ENCODE measurements around the gene CACNG7. TPM values are rescaled to one million over a fixed set of nuclear protein-coding genes. Genes with fewer than 3 reads are reported as not detected.

CACNG7 gene
- total and polyA plus RNA-seq, 12 donors, result not detected

DNA sequence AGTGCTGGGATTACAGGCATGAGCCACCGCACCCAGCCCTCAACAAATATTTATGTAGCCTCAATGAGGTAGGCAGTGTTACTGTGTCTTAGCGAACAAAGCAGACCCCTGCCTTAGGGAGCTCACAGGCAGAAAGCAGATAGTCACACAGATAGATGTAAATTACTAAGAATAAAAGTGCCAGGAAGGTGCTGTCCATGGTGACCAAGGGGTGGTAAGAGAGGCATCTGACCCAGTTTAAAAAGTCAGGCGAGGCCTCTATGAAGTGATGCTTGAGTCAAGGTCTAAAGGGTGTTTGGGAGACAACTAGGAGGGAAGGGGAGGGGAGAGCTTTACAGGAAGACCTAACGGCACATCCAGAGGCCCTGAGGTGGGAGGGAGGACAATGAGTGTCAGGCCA, 12.4 kb upstream of the CACNG7 start:
- DNase-seq (no peak), ATAC-seq (no peak)
- intact Hi-C loops (cut with DNase I), result no loop called here
- no peak overlapping the region for H3K4me3 ChIP-seq
- no peaks in the 10 kb centered on the region for H3K4me1 ChIP-seq
- H3K27ac ChIP-seq, result no peak overlapping the region
- 50 to 58% methylated on average over 4 of the region's 4 CpGs for WGBS, 2 donors
- H3K36me3 ChIP-seq, result no peaks in the 10 kb centered on the region
- no peaks in the 10 kb centered on the region for H3K9me3 ChIP-seq
- H3K27me3 ChIP-seq, result peaks cover 4 to 94% (median 87%) of the 10 kb centered on the region in 7 donors
- TF ChIP-seq, protein P1, sequence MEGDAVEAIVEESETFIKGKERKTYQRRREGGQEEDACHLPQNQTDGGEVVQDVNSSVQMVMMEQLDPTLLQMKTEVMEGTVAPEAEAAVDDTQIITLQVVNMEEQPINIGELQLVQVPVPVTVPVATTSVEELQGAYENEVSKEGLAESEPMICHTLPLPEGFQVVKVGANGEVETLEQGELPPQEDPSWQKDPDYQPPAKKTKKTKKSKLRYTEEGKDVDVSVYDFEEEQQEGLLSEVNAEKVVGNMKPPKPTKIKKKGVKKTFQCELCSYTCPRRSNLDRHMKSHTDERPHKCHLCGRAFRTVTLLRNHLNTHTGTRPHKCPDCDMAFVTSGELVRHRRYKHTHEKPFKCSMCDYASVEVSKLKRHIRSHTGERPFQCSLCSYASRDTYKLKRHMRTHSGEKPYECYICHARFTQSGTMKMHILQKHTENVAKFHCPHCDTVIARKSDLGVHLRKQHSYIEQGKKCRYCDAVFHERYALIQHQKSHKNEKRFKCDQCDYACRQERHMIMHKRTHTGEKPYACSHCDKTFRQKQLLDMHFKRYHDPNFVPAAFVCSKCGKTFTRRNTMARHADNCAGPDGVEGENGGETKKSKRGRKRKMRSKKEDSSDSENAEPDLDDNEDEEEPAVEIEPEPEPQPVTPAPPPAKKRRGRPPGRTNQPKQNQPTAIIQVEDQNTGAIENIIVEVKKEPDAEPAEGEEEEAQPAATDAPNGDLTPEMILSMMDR (IDR thresholded peaks at IDR 0.05), result no peak

DNA sequence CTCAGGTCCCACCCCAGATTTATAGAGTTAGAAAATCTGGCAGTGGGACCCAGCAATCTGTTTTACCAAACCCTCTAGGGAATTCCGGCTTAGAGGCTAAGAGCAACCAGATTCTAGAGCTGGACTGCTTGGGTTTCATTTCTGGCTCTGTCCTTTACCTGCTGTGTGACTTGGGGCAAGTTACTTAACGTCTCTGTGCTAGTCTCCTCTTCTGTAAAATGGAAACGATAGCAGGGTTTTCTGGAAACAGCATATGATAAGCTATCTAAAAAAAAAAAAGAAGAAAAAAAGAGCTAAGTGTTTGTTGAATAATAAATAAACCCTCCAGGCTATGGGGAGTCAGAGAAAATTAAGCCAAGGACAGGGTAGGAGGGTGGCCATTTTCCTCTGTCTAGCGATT, 11.6 kb upstream of the CACNG7 start:
- H3K9me3 ChIP-seq, result no peaks in the 10 kb centered on the region
- intact Hi-C loops (cut with DNase I), result no loop called here
- no peak overlapping the region for H3K27ac ChIP-seq
- H3K36me3 ChIP-seq, result no peaks in the 10 kb centered on the region
- TF ChIP-seq, protein P1 (IDR thresholded peaks at IDR 0.05), result no peak
- 51 to 58% methylated on average over 4 of the region's 4 CpGs for WGBS, 2 donors
- DNase-seq (no peak), ATAC-seq (no peak)
- no peak overlapping the region for H3K4me3 ChIP-seq
- no peaks in the 10 kb centered on the region for H3K4me1 ChIP-seq
- H3K27me3 ChIP-seq, result peaks cover 4 to 92% (median 81%) of the 10 kb centered on the region in 7 donors

DNA sequence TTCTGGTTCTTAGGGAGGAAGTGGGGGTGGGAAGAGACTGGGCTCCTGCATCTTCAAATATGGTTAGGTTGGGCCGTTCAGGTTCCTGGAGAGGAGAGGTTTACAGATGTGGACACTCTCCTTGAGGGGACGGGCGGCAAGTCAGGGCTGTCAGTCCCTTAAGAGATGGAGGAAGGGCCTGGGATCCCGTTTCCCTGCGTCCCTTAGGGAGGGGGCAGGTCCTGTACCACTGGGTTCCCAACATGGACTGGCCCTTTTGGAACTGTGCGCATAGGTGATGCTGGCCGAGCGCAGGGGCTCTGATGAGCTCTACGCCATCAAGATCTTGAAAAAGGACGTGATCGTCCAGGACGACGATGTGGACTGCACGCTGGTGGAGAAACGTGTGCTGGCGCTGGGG, 10.9 kb upstream of the CACNG7 start:
- H3K9me3 ChIP-seq, result no peaks in the 10 kb centered on the region
- DNase-seq (no peak), ATAC-seq (no peak)
- TF ChIP-seq, protein P1 (IDR thresholded peaks at IDR 0.05), result no peak
- intact Hi-C loops (cut with DNase I), result no loop called here
- H3K27ac ChIP-seq, result no peak overlapping the region
- H3K4me1 ChIP-seq, result no peaks in the 10 kb centered on the region
- 2 to 8% methylated on average over 16 of the region's 16 CpGs for WGBS, 2 donors
- H3K27me3 ChIP-seq, result peaks cover 4 to 93% (median 79%) of the 10 kb centered on the region in 7 donors
- no peaks in the 10 kb centered on the region for H3K36me3 ChIP-seq
- H3K4me3 ChIP-seq, result no peak overlapping the region

DNA sequence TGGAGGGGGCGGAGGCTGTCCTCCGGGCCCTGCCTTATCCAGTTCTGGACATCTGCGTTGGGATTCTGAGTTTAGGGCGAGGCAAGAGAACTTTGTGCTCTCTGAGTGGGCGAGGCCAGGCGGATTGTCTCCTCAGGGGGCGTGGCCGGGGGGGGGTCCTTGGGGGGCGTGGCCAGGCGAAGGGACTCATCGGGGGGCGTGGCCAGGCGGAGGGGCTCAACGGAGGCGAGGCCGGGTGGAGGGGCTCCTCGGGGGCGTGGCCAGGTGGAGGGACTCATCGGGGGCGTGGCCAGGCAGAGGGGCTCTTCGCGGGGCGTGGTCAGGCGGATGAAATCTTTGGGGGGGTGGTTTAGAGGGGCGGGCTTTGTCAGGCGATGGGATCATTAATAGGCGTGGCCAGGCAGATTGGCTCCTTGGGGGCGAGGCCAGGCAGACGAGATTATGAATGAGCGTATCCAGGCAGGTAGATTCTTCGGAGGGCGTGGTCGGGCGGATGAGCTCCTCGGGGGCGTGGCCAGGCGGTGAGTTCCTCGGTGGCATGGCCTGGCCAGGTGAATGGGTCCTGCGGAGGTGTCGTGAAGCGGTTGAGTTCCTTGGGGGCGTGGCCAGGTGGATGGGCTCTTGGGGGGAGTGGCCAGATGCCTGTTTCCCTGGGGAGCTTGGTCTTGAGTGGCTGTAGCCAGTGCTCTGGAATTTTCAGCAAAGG, 10.3 kb upstream of the CACNG7 start:
- Histone ChIP-seq H3K27ac (no peak overlapping the region), H3K4me1 (no peaks in the 10 kb centered on the region), H3K27me3 (peaks cover 4 to 92% (median 74%) of the 10 kb centered on the region in 7 donors), H3K36me3 (no peaks in the 10 kb centered on the region), H3K9me3 (no peaks in the 10 kb centered on the region), H3K4me3 (no peak overlapping the region)
- TF ChIP-seq, protein P1 (IDR thresholded peaks at IDR 0.05), result no peak
- 2 to 3% methylated on average over 38 to 42 of the region's 42 CpGs for WGBS, 2 donors
- intact Hi-C loops (cut with DNase I), result no loop called here
- ATAC-seq, result no peak
- DNase-seq, result no peak

Measured in heart right ventricle (tissue), 16 donors.